ENCODE results near the gene TRIM14.
A peak's percentile ranks its signal among the peaks of the same experiment; 100 is the strongest.
"Not testable (repeated sequence)": the region's sequence is repeated elsewhere in the genome, so short reads cannot be mapped to it uniquely, and the experiment has no call there.

TRIM14 gene

GRCh38 chr9:98127226-98127625 lies 8.2 kb upstream of the TRIM14 start:
- Histone ChIP-seq H3K4me3 (ENCODE audit: low read depth, low read length) (no peak overlapping the region), H3K27ac (no peak overlapping the region), H3K36me3 (peaks cover 67% of the 10 kb centered on the region), H3K27me3 (ENCODE audit: insufficient read depth, low read depth, severe bottlenecking) (no peaks in the 10 kb centered on the region), H3K9me3 (ENCODE audit: severe bottlenecking) (no peaks in the 10 kb centered on the region)
- DNase-seq, result no peak
- no peak for TF ChIP-seq CTCF (IDR thresholded peaks at IDR 0.05; ENCODE audit: low read depth, low read length)

- H3K9me3 ChIP-seq (ENCODE audit: severe bottlenecking), result no peaks in the 10 kb centered on the region
Observed at GRCh38 chr9:98124637-98125426, 5.8 kb upstream of the TRIM14 start.

GRCh38 chr9:98124091-98124490 lies 5.1 kb upstream of the TRIM14 start:
- H3K27me3 ChIP-seq (ENCODE audit: insufficient read depth, low read depth, severe bottlenecking); DNase-seq; H3K4me3 ChIP-seq (ENCODE audit: low read depth, low read length); H3K9me3 ChIP-seq (ENCODE audit: severe bottlenecking); H3K27ac ChIP-seq: not testable (repeated sequence)
- peaks cover 44% of the 10 kb centered on the region for H3K36me3 ChIP-seq

More at GRCh38 chr9:98124637-98125426, 5.8 kb upstream of the TRIM14 start:
- no peaks in the 10 kb centered on the region for H3K27me3 ChIP-seq (ENCODE audit: insufficient read depth, low read depth, severe bottlenecking)
- no peak for DNase-seq
- peaks cover 51% of the 10 kb centered on the region for H3K36me3 ChIP-seq
- H3K27ac ChIP-seq, result no peak overlapping the region
- no peak for TF ChIP-seq CTCF (IDR thresholded peaks at IDR 0.05; ENCODE audit: low read depth, low read length)
- no peak overlapping the region for H3K4me3 ChIP-seq (ENCODE audit: low read depth, low read length)

GRCh38 chr9:98121058-98121457 lies 2.0 kb upstream of the TRIM14 start:
- DNase-seq, result no peak
- no peak for TF ChIP-seq CTCF (IDR thresholded peaks at IDR 0.05; ENCODE audit: low read depth, low read length)
- H3K27ac ChIP-seq, result no peak overlapping the region

DNA sequence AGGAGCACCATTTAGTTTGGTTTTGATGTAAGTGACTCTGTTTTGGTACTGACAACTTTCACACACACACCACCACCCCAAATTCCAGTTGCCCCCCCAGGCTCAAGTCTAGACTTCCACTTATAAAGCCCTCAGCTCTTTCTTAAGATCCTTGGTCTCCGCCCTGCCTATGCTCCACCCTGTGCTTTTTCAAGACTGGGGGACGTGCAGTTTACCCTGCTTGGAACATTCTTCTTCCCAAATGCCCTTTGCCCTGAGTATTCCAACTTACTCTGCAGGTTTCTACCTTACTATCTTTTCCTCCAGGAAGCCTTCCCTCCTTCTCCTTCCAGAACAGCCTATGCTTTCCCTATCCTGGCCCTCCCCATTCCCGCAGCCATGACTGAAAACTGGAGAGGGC lies 1.5 kb upstream of the TRIM14 start:
- H3K36me3 ChIP-seq, result peaks cover 19% of the 10 kb centered on the region
- TF ChIP-seq CTCF (IDR thresholded peaks at IDR 0.05; ENCODE audit: low read depth, low read length), result no peak
- H3K27ac ChIP-seq, result no peak overlapping the region

More at GRCh38 chr9:98121058-98121457, 2.0 kb upstream of the TRIM14 start:
- Histone ChIP-seq H3K4me3 (ENCODE audit: low read depth, low read length) (no peak overlapping the region), H3K9me3 (ENCODE audit: severe bottlenecking) (no peaks in the 10 kb centered on the region), H3K36me3 (peaks cover 19% of the 10 kb centered on the region), H3K27me3 (ENCODE audit: insufficient read depth, low read depth, severe bottlenecking) (no peaks in the 10 kb centered on the region)

GRCh38 chr9:98117984-98118639 lies 910 bp downstream of the TRIM14 start:
- peak overlapping the region; percentile 75 for H3K4me3 ChIP-seq (ENCODE audit: low read depth, low read length)
- no peaks in the 10 kb centered on the region for H3K9me3 ChIP-seq (ENCODE audit: severe bottlenecking)
- H3K36me3 ChIP-seq, result peaks cover 4% of the 10 kb centered on the region
- TF ChIP-seq CTCF (IDR thresholded peaks at IDR 0.05; ENCODE audit: low read depth, low read length), result peak; percentile 62; the same call in 1 of the 2 replicates
- peak; percentile 80 for DNase-seq
- peak overlapping the region; percentile 48 for H3K27ac ChIP-seq
- no peaks in the 10 kb centered on the region for H3K27me3 ChIP-seq (ENCODE audit: insufficient read depth, low read depth, severe bottlenecking)

More for the DNA sequence above, 1.5 kb upstream of the TRIM14 start:
- no peaks in the 10 kb centered on the region for H3K27me3 ChIP-seq (ENCODE audit: insufficient read depth, low read depth, severe bottlenecking)
- no peaks in the 10 kb centered on the region for H3K9me3 ChIP-seq (ENCODE audit: severe bottlenecking)
- no peak overlapping the region for H3K4me3 ChIP-seq (ENCODE audit: low read depth, low read length)
- DNase-seq, result no peak

DNA sequence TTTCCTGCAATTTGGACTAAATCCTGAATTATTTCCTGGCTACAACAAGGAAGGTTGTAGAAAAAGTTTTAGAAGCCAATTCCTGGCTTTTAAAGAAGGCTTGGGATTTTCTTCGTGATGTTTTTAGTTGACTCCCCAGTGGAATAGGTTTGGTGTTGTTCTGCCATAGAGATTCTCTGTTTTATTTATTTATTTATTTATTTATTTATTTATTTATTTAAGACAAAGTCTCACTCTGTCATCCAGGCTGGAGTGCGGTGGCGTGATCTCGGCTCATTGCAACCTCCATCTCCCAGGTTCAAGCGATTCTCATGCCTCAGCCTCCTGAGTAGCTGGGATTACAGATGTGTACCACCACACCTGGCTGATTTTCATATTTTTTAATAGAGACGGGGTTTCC lies 1.9 kb downstream of the TRIM14 start:
- not testable (repeated sequence) for H3K27me3 ChIP-seq (ENCODE audit: insufficient read depth, low read depth, severe bottlenecking); H3K27ac ChIP-seq; DNase-seq; H3K36me3 ChIP-seq; H3K4me3 ChIP-seq (ENCODE audit: low read depth, low read length); H3K9me3 ChIP-seq (ENCODE audit: severe bottlenecking)

All from WERI-Rb-1 (cell line).